ENCODE data around the gene ZBTB2. TPM values are rescaled to one million over a fixed set of nuclear protein-coding genes. Genes with fewer than 3 reads are reported as not detected.

The ZBTB2 gene
- total and polyA plus RNA-seq, 10 of the 15 experiments (the other 5 are each of a cell fraction or from before 2014, with no cell fraction given) = 4.2 to 21.9 (median 15.0) TPM

- Histone ChIP-seq H2AFZ (ENCODE audit: control insufficient read depth, low read depth, low read length) (no peak overlapping the region), H3K27me3 (replicated peaks in 1 of 2; ENCODE audit: control insufficient read depth in 2 of 2, insufficient read depth in 2 of 2, low read length in 1 of 2) (peaks cover 0 to 7% of the 10 kb centered on the region in 2 experiments; a peak in 2 of 4 replicates), H3K9ac (ENCODE audit: control insufficient read depth, insufficient read depth, low read length) (no peak overlapping the region), H3K9me3 (replicated peaks; ENCODE audit: control insufficient read depth, insufficient read depth, low read length) (no peaks in the 10 kb centered on the region), H3K36me3 (ENCODE audit: control insufficient read depth in 2 of 2, insufficient read depth in 2 of 2, low read length in 1 of 2) (no peaks in the 10 kb centered on the region), H3K4me3 (no peak overlapping the region), H3K27ac (ENCODE audit: control insufficient read depth, insufficient read depth) (no peak overlapping the region), H4K20me1 (ENCODE audit: control insufficient read depth, insufficient read depth) (no peaks in the 10 kb centered on the region), H3K4me2 (ENCODE audit: control insufficient read depth, insufficient read depth) (no peak overlapping the region), H3K4me1 (ENCODE audit: control insufficient read depth, insufficient read depth, low read length) (no peaks in the 10 kb centered on the region), H3K79me2 (ENCODE audit: control insufficient read depth, insufficient read depth, low read length) (no peaks in the 10 kb centered on the region)
- TF ChIP-seq BCL11A (IDR thresholded peaks at IDR 0.05; ENCODE audit: low read depth, low read length) = no peak
- no peak for TF ChIP-seq REST (IDR thresholded peaks at IDR 0.05; ENCODE audit: low read depth, low read length)
- TF ChIP-seq BMI1 (IDR thresholded peaks at IDR 0.05; ENCODE audit: borderline replicate concordance) = no peak
- no peak for TF ChIP-seq WRNIP1 (IDR thresholded peaks at IDR 0.05; ENCODE audit: borderline replicate concordance, low read depth, low read length)
- no peak for TF ChIP-seq MAX (IDR thresholded peaks at IDR 0.05; ENCODE audit: low read depth, low read length)
- no peak for TF ChIP-seq HDGF (IDR thresholded peaks at IDR 0.05)
- no peak for TF ChIP-seq PML (IDR thresholded peaks at IDR 0.05; ENCODE audit: low read length)
- TF ChIP-seq TBL1XR1 (IDR thresholded peaks at IDR 0.05; ENCODE audit: low read depth, low read length) = no peak
- no peak for TF ChIP-seq E2F8 (IDR thresholded peaks at IDR 0.05; ENCODE audit: low read depth, partially characterized antibody)
- TF ChIP-seq STAT3 (IDR thresholded peaks at IDR 0.05; ENCODE audit: low read depth, low read length) = no peak
- no peak for TF ChIP-seq ESRRA (IDR thresholded peaks at IDR 0.05; ENCODE audit: low read length)
- no peak for TF ChIP-seq CHD2 (IDR thresholded peaks at IDR 0.05; ENCODE audit: borderline replicate concordance, low read depth, low read length)
- no peak for TF ChIP-seq CEBPZ (IDR thresholded peaks at IDR 0.05; ENCODE audit: low read depth, low read length)
- TF ChIP-seq NRF1 (conservative IDR thresholded peaks at IDR 0.05; ENCODE audit: low read depth, low read length) = no peak
- in situ Hi-C loops (cut with MboI) = loop anchor here (5.0 kb wide), 1 partner anchor 435 kb away; no protein-coding TSS in a partner anchor
- FAIRE-seq = no peak
- RAD21 ChIA-PET (ENCODE audit: unreplicated experiment) = interaction anchor here (3.9 to 7.3 kb wide), 3 partner anchors 313 to 510 kb away, joined by 22 to 180 read pairs (median 83); no protein-coding TSS in a partner anchor
- intact Hi-C loops (cut with micrococcal nuclease; ENCODE audit: unreplicated experiment) = no loop called here
- CTCF ChIA-PET = interaction anchor here (0.8 to 7.7 kb wide), 7 partner anchors 8 to 916 kb away, joined by 3 to 369 read pairs (median 10); no protein-coding TSS in a partner anchor
- DNase-seq (ENCODE audit: low read depth, low spot score) = no peak
- POLR2A ChIA-PET = no interaction called here
- no TSS peak for BruUV-seq (replicated peaks)
- ATAC-seq = no peak
- WGBS (ENCODE audit: insufficient coverage, insufficient replicate concordance, low lambda C conversion rate, missing lambda C conversion rate) = 48% methylated on average over 4 of the region's 4 CpGs
- SMC1A ChIA-PET (ENCODE audit: uncharacterized antibody, unreplicated experiment) = interaction anchor here (1.7 to 9.5 kb wide), 4 partner anchors 8 to 435 kb away, joined by 4 to 200 read pairs (median 80); no protein-coding TSS in a partner anchor
Measured at GRCh38 chr6:151327101-151327500, 64.3 kb downstream of the ZBTB2 start.
